Body of pancreas (tissue), 4 donors: ENCODE measurements around the gene IP6K3. TPM values are rescaled to one million over a fixed set of nuclear protein-coding genes. Genes with fewer than 3 reads are reported as not detected.
A peak's percentile ranks its signal among the peaks of the same experiment; 100 is the strongest.

ENCODE experiments used
- ATAC-seq: fragments of 150-250 bp; one replicate; pipeline ENCODE4 v1.9.1; 2016
- DNase-seq, 4 donors: peaks; one replicate each; pipeline ENCODE4 v3.0.0-alpha.2; 2019
- H3K27ac ChIP-seq, 4 donors: fragments of 200-600 bp; sonication (generic); 1 replicate in 3 of 4; 2 replicates in 1 of 4; pipeline versions ENCODE4 v1.5.1 to v1.6.1; 2016 to 2019; ENCODE audit warnings: mild to moderate bottlenecking in 1 of 4, mixed read lengths in 1 of 4, moderate library complexity in 1 of 4
- H3K27me3 ChIP-seq, 2 donors: fragments of 200-600 bp; sonication (generic); one replicate each; pipeline ENCODE4 v1.6.0; 2016; ENCODE audit warnings: mild to moderate bottlenecking in 1 of 2
- H3K36me3 ChIP-seq, 2 donors: fragments of 200-600 bp; sonication (generic); replicated peaks in 1 of 2; 2 replicates each; pipeline ENCODE4 v1.5.1; 2016; ENCODE audit warnings: low read depth in 2 of 2; ENCODE audit not compliant: insufficient read depth in 1 of 2
- H3K4me1 ChIP-seq: fragments of 200-600 bp; sonication (generic); one replicate; pipeline ENCODE4 v1.6.0; 2016
- H3K4me3 ChIP-seq, 2 donors: fragments of 200-600 bp; sonication (generic); 1 replicate in 1 of 2; 2 replicates in 1 of 2; pipeline ENCODE4 v1.5.1; 2016 to 2019
- H3K9me3 ChIP-seq, 3 donors: fragments of 200-600 bp; sonication (generic); 1 replicate in 2 of 3; 2 replicates in 1 of 3; pipeline ENCODE4 v1.5.1; 2016
- POLR2A ChIP-seq, 3 donors: fragments of 450-650 bp; IDR thresholded peaks; one replicate each; pipeline ENCODE4 v1.6.1; 2016; ENCODE audit warnings: antibody characterized with exemption in 3 of 3, mild to moderate bottlenecking in 2 of 3
- WGBS, 2 donors: methylation state at CpG; one replicate each; pipeline ENCODE4 v1.1.5; 2017; 5-methylcytosine and 5-hydroxymethylcytosine counted together
- intact Hi-C: fragments of 100-400 bp; cut with DNase I; formaldehyde crosslinking; loops from one replicate; pipeline ENCODE4 v1.15.1; 2023
- total RNA-seq, 2 donors: library from RNA; depleted of rRNA; stranded (reverse); fragments of >200 nt; gene quantifications; one replicate each; pipeline ENCODE4 v1.1.0, GENCODE V29; 2016
- TF ChIP-seq, protein P1 (sequence below), 7 experiments: fragments of 450-650 bp in 4 of 7; fragments of 200-600 bp in 3 of 7; sonication (generic) in 3 of 7; IDR thresholded peaks; one replicate each; pipeline ENCODE4 v1.5.1; 2016 to 2019; ENCODE audit warnings: antibody characterized with exemption in 7 of 7

Gene IP6K3
- total RNA-seq, 2 donors from 2014 or later: not detected

DNA sequence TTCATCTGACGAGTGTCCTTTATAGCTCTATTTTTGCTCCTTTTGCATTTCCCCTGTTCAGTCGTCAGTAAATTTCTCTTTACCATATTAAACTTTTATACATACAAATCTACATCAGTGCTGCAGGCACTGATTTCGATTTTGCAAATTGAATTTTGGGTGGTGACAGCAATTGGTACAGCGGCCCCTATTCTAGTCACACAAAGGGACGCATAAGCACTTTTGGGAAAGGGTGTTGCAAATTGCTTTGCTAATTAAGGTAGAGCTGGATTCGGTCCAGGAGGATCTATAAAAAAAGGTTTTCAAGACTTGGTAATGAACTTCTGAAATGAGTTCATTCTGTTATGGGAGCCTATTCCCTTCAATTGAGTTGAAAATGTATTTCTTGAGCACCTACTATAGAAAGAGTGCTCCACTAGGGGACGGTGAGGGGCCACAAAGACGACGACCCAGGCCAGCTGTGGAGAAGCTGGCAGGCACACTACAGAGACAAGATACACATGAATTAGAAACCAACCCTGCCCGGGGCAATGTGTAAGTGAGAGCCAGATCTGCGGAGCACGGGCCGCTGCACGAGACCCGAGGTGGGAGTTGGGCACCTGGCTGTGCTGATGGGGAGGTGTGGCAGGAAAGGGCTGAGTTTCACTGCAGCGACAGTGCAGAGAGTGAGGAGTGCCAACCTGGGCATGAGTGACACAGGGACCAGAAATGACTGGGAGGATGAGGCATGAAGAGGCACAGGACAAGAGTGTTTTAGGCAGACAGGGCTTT lies 40.6 kb downstream of the IP6K3 start:
- Histone ChIP-seq H3K4me3 (no peak overlapping the region), H3K4me1 (peaks cover 18% of the 10 kb centered on the region), H3K9me3 (no peaks in the 10 kb centered on the region), H3K27ac (no peak overlapping the region), H3K27me3 (no peaks in the 10 kb centered on the region), H3K36me3 (no peaks in the 10 kb centered on the region)
- 81 to 83% methylated on average over 15 to 16 of the region's 16 CpGs for WGBS, 2 donors
- TF ChIP-seq POLR2A (IDR thresholded peaks at IDR 0.05): no peak
- TF ChIP-seq, protein P1, sequence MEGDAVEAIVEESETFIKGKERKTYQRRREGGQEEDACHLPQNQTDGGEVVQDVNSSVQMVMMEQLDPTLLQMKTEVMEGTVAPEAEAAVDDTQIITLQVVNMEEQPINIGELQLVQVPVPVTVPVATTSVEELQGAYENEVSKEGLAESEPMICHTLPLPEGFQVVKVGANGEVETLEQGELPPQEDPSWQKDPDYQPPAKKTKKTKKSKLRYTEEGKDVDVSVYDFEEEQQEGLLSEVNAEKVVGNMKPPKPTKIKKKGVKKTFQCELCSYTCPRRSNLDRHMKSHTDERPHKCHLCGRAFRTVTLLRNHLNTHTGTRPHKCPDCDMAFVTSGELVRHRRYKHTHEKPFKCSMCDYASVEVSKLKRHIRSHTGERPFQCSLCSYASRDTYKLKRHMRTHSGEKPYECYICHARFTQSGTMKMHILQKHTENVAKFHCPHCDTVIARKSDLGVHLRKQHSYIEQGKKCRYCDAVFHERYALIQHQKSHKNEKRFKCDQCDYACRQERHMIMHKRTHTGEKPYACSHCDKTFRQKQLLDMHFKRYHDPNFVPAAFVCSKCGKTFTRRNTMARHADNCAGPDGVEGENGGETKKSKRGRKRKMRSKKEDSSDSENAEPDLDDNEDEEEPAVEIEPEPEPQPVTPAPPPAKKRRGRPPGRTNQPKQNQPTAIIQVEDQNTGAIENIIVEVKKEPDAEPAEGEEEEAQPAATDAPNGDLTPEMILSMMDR (IDR thresholded peaks at IDR 0.05): no peak
- DNase-seq (no peak), ATAC-seq (no peak)
- intact Hi-C loops: loop anchor here (5.0 kb wide), 2 partner anchors 61 to 109 kb away; no protein-coding TSS in a partner anchor

DNA sequence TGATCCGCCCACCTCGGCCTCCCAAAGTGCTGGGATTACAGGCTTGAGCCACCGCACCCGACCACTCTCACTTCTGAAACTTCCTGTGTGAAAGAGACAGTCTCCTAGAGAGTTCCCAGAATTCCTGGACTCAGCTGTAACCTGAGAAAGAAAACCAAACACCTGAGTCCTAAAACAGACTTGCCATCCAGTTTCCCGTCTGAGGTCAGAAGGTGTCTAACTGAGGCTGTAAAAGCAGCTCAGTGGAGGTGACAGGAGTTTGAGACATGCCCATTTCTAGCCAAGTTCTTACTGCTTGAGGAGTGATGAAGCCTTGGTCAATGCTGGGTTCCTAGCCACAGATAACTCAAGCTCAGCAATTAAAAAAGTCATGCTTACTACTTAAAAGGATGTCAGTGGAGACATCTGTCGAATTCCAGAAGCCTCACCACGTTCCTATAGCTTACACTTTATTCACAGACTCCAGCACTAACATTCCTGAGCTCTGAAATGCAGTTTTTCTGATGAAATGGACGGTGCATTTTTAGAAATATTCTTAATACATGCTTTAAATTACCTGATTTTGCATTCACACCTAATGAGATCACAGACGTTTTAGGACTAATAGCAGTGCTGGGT lies 41.3 kb downstream of the IP6K3 start:
- H3K27ac ChIP-seq: no peak overlapping the region
- no peak for ATAC-seq
- no peaks in the 10 kb centered on the region for H3K9me3 ChIP-seq
- DNase-seq: no peak
- 81 to 86% methylated on average over 8 to 9 of the region's 9 CpGs for WGBS, 2 donors
- no peak overlapping the region for H3K4me3 ChIP-seq
- H3K4me1 ChIP-seq: peaks cover 10% of the 10 kb centered on the region
- intact Hi-C loops: loop anchor here (5.0 kb wide), 2 partner anchors 62 to 108 kb away; no protein-coding TSS in a partner anchor
- H3K36me3 ChIP-seq: no peaks in the 10 kb centered on the region
- TF ChIP-seq POLR2A (IDR thresholded peaks at IDR 0.05): no peak
- TF ChIP-seq, protein P1 (IDR thresholded peaks at IDR 0.05): no peak
- H3K27me3 ChIP-seq: no peaks in the 10 kb centered on the region

DNA sequence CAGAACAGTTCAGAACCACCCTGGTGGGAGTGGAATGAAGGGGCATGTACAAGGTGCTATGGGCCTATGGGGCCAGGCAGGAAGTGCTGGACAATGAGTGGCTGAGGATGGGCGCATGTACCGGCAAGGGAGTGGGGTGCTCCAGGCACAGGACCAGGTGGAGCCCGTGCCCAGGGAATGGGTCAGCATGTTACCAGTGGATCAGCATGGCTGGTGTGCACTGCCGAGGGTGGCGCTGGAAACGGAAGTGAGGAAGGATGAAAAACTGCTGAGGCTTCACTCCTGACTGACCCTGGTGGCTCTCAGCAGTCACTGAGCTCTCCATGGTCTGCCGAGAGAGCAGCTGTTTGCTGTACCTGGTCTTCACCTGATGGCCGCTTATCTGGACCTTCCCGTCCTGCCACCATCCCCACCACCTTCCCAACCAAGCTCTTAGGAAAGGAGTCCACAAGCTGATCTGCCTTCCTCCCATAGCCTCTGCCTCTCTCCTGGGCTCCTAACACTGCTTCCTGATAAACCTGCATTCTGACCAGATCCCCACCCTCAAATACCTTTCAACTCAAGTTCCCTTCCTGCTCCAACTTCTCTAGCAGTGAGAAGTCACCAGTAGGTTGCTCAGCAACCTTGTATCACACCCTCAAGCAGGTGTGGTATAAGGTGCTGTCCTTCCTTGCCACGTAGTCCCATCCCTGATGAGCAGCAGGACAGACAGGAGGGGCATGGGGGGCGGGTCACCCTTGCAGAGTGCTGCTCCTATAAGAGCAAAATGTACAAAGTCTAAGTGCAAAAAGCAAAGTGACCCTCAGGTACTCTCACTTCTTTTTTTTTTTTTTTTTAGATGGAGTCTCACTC lies 42.3 kb downstream of the IP6K3 start:
- intact Hi-C loops: loop anchor here (5.0 kb wide), 2 partner anchors 63 to 107 kb away; no protein-coding TSS in a partner anchor
- Histone ChIP-seq H3K4me3 (no peak overlapping the region), H3K27ac (no peak overlapping the region), H3K36me3 (no peaks in the 10 kb centered on the region), H3K27me3 (no peaks in the 10 kb centered on the region), H3K9me3 (no peaks in the 10 kb centered on the region), H3K4me1 (peaks cover under 1% of the 10 kb centered on the region)
- TF ChIP-seq, protein P1 (IDR thresholded peaks at IDR 0.05): no peak
- no peak for TF ChIP-seq POLR2A (IDR thresholded peaks at IDR 0.05)
- 84 to 89% methylated on average over 8 to 11 of the region's 11 CpGs for WGBS, 2 donors
- ATAC-seq (no peak), DNase-seq (peak in 1 of 4 donors; percentile 1)

DNA sequence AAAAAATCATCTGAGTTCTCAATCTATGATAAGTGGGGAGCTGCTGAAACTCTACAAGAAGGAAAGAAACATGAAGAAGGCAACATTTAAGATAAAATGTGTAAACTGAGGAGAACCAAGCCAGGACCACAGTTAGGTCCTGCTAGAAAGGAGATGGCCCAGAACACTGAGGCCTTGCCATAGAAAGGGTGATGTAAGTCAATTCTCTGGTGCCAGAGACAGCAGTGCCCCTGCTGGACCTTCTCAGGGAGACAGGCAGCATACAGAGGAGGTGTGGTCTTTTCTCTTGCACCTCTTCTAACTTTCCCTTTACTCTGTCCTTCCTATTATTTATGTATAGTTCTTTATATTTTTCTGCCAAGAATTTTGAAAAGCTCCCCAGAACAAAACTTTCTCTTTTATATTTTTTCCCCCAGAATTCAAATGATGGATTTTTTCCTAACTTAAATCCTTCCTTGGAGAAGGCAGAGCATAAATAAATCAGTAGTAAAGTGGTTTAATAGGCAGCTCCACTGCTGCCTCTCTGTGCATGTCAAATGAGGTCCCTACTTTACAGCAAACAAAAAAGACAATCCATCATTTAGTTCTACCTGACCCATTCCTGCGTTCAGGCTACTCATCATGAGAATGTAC lies 44.2 kb downstream of the IP6K3 start:
- 83 to 86% methylated on average over 1 of the region's 1 CpG for whole genome bisulfite sequencing, 2 donors
- H3K27me3 ChIP-seq: no peaks in the 10 kb centered on the region
- H3K36me3 ChIP-seq: peaks cover 0 to 2% of the 10 kb centered on the region in 2 donors
- H3K4me1 ChIP-seq: peaks cover under 1% of the 10 kb centered on the region
- TF ChIP-seq POLR2A (IDR thresholded peaks at IDR 0.05): no peak
- TF ChIP-seq, protein P1 (IDR thresholded peaks at IDR 0.05): peak in 6 of 7 experiments; percentile 25 to 62 (median 46)
- intact Hi-C loops: no loop called here
- no peaks in the 10 kb centered on the region for H3K9me3 ChIP-seq
- DNase-seq (peak; percentile 55 to 69 (median 56)), ATAC-seq (peak; percentile 82)
- H3K4me3 ChIP-seq: no peak overlapping the region
- no peak overlapping the region for H3K27ac ChIP-seq
